GM23338 (cell line): Measurements from ENCODE around the gene CTNNA2.

Experiments
- CREB1 ChIP-seq: fragments of 250-450 bp; sonication (Bioruptor Pico); IDR thresholded peaks from 2 replicates; pipeline ENCODE4 v1.5.0; 2020; ENCODE audit warnings: low read depth, mild to moderate bottlenecking, moderate library complexity
- EZH2 ChIP-seq: fragments of 200-600 bp; sonication (generic); IDR thresholded peaks from one replicate; pipeline ENCODE4 v1.8.0; 2017; ENCODE audit warnings: antibody characterized with exemption, mild to moderate bottlenecking, low read depth; ENCODE audit not compliant: unreplicated experiment
- EZH2phosphoT487 ChIP-seq: fragments of 200-600 bp; sonication (generic); IDR thresholded peaks from one replicate; pipeline ENCODE4 v1.8.1; 2018; ENCODE audit warnings: antibody characterized with exemption; ENCODE audit not compliant: unreplicated experiment
- JUNB ChIP-seq: IDR thresholded peaks from one replicate; pipeline ENCODE4 v1.6.1; 2016; ENCODE audit warnings: antibody characterized with exemption; ENCODE audit not compliant: unreplicated experiment
- NANOG ChIP-seq: IDR thresholded peaks from 2 replicates; pipeline ENCODE4 v1.6.1; 2016; ENCODE audit warnings: antibody characterized with exemption, borderline replicate concordance
- POLR2AphosphoS5 ChIP-seq: IDR thresholded peaks from 2 replicates; pipeline ENCODE4 v1.6.1; 2016; ENCODE audit warnings: antibody characterized with exemption, low read depth
- ZNF114 ChIP-seq: fragments of 250-450 bp; sonication (Bioruptor Pico); IDR thresholded peaks from 2 replicates; pipeline ENCODE4 v1.5.0; 2020; ENCODE audit warnings: mild to moderate bottlenecking, moderate library complexity
- ZNF331 ChIP-seq: fragments of 250-450 bp; sonication (Bioruptor Pico); IDR thresholded peaks from 2 replicates; pipeline ENCODE4 v1.5.0; 2020; ENCODE audit warnings: low read depth, mild to moderate bottlenecking, moderate library complexity
- TF ChIP-seq, protein P1 (sequence below), 2 experiments: fragments of 200-600 bp in 1 of 2; sonication (generic) in 1 of 2; conservative IDR thresholded peaks; 2 replicates each; pipeline versions ENCODE4 v1.5.1 to v1.6.1; 2016 to 2017; ENCODE audit warnings: antibody characterized with exemption in 2 of 2, low read depth in 2 of 2, mild to moderate bottlenecking in 2 of 2, moderate library complexity in 1 of 2
- TF ChIP-seq, protein P2 (sequence below): IDR thresholded peaks from one replicate; pipeline ENCODE4 v1.6.1; 2018; ENCODE audit warnings: antibody characterized with exemption; ENCODE audit not compliant: unreplicated experiment
- TF ChIP-seq, protein P3 (sequence below): IDR thresholded peaks from 2 replicates; pipeline ENCODE4 v1.6.1; 2016; ENCODE audit warnings: antibody characterized with exemption

DNA sequence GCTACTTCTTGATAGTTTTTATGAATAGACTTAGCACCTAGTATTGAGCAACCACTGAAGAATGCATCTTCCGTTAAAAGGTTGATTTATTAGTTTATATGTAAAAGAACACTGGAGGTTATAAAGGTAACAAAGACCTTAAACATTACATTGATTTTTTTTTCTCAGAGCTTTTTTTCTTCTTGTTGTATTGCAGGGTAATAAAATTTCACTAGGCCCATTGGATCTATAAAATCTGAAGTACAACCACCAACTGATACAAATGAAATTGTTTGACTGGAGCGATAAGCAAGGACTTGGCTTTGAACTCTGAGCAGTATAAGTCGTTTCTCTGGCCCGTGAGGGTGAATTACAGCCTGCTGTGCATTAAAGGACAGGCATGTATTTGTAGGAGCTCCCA, 447.7 kb downstream of the CTNNA2 start:
- TF ChIP-seq, protein P1, sequence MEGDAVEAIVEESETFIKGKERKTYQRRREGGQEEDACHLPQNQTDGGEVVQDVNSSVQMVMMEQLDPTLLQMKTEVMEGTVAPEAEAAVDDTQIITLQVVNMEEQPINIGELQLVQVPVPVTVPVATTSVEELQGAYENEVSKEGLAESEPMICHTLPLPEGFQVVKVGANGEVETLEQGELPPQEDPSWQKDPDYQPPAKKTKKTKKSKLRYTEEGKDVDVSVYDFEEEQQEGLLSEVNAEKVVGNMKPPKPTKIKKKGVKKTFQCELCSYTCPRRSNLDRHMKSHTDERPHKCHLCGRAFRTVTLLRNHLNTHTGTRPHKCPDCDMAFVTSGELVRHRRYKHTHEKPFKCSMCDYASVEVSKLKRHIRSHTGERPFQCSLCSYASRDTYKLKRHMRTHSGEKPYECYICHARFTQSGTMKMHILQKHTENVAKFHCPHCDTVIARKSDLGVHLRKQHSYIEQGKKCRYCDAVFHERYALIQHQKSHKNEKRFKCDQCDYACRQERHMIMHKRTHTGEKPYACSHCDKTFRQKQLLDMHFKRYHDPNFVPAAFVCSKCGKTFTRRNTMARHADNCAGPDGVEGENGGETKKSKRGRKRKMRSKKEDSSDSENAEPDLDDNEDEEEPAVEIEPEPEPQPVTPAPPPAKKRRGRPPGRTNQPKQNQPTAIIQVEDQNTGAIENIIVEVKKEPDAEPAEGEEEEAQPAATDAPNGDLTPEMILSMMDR (conservative IDR thresholded peaks at IDR 0.05; ENCODE audit: low read depth in 2 of 2): no peak
- TF ChIP-seq POLR2AphosphoS5: no peak
- TF ChIP-seq, protein P2, sequence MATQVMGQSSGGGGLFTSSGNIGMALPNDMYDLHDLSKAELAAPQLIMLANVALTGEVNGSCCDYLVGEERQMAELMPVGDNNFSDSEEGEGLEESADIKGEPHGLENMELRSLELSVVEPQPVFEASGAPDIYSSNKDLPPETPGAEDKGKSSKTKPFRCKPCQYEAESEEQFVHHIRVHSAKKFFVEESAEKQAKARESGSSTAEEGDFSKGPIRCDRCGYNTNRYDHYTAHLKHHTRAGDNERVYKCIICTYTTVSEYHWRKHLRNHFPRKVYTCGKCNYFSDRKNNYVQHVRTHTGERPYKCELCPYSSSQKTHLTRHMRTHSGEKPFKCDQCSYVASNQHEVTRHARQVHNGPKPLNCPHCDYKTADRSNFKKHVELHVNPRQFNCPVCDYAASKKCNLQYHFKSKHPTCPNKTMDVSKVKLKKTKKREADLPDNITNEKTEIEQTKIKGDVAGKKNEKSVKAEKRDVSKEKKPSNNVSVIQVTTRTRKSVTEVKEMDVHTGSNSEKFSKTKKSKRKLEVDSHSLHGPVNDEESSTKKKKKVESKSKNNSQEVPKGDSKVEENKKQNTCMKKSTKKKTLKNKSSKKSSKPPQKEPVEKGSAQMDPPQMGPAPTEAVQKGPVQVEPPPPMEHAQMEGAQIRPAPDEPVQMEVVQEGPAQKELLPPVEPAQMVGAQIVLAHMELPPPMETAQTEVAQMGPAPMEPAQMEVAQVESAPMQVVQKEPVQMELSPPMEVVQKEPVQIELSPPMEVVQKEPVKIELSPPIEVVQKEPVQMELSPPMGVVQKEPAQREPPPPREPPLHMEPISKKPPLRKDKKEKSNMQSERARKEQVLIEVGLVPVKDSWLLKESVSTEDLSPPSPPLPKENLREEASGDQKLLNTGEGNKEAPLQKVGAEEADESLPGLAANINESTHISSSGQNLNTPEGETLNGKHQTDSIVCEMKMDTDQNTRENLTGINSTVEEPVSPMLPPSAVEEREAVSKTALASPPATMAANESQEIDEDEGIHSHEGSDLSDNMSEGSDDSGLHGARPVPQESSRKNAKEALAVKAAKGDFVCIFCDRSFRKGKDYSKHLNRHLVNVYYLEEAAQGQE: no peak
- TF ChIP-seq ZNF114: no peak
- no peak for TF ChIP-seq EZH2
- no peak for TF ChIP-seq CREB1 (CRISPR knock-in tag)
- TF ChIP-seq EZH2phosphoT487: no peak
- TF ChIP-seq, protein P3, sequence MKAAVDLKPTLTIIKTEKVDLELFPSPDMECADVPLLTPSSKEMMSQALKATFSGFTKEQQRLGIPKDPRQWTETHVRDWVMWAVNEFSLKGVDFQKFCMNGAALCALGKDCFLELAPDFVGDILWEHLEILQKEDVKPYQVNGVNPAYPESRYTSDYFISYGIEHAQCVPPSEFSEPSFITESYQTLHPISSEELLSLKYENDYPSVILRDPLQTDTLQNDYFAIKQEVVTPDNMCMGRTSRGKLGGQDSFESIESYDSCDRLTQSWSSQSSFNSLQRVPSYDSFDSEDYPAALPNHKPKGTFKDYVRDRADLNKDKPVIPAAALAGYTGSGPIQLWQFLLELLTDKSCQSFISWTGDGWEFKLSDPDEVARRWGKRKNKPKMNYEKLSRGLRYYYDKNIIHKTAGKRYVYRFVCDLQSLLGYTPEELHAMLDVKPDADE: no peak
- TF ChIP-seq NANOG: no peak
- no peak for TF ChIP-seq ZNF331 (CRISPR knock-in tag)
- TF ChIP-seq JUNB: no peak
